SK-N-SH (cell line): ENCODE results near the gene OXTR. TPM values are rescaled to one million over a fixed set of nuclear protein-coding genes. Genes with fewer than 3 reads are reported as not detected.

Source experiments
- CTCF ChIA-PET: fragments of 300-600, 350-600 bp; formaldehyde crosslinking; extraction: SDS; loops from one replicate; lab custom pipeline; 2021; lab: Yijun Ruan, JAX
- POLR2A ChIA-PET: fragments of 350-600 bp; sonication (Branson Sonifier 250); formaldehyde crosslinking; extraction: SDS; loops from one replicate; lab custom pipeline; 2020; ENCODE audit warnings: antibody characterized with exemption, inconsistent platforms; lab: Yijun Ruan, JAX
- DNase-seq: peaks from one replicate; pipeline ENCODE4 v3.0.0; 2012
- H2AFZ ChIP-seq: fragments of 200-600 bp; sonication (generic); 2 replicates; pipeline ENCODE4 v1.8.1; 2016; ENCODE audit warnings: antibody characterized with exemption, mild to moderate bottlenecking, low read depth
- H3F3A ChIP-seq: fragments of 200-600 bp; sonication (generic); replicated peaks from 2 replicates; pipeline ENCODE3; 2016; ENCODE audit warnings: antibody characterized with exemption, mild to moderate bottlenecking; ENCODE audit not compliant: insufficient read depth
- H3K27ac ChIP-seq, 2 experiments: fragments of 200-500 bp in 1 of 2; fragments of 200-600 bp in 1 of 2; sonication (Bioruptor generic) in 1 of 2; sonication (generic), shearing (Covaris generic) in 1 of 2; 2 replicates each; pipeline versions ENCODE4 v1.5.1 to v1.6.1; 2014 to 2016; ENCODE audit warnings: low read depth in 2 of 2, inconsistent platforms in 1 of 2, low read length in 1 of 2, mild to moderate bottlenecking in 1 of 2, mixed read lengths in 1 of 2
- H3K27me3 ChIP-seq: fragments of 200-600 bp; sonication (generic), shearing (Covaris generic); 2 replicates; pipeline ENCODE4 v1.6.1; 2016; ENCODE audit warnings: mixed run types; ENCODE audit not compliant: insufficient read depth
- H3K36me3 ChIP-seq, 2 experiments: fragments of 200-500 bp in 1 of 2; fragments of 200-600 bp in 1 of 2; sonication (Bioruptor generic) in 1 of 2; sonication (generic) in 1 of 2; replicated peaks in 1 of 2; 2 replicates each; pipeline versions ENCODE3 to v1.5.1; 2014 to 2016; ENCODE audit warnings: low read length in 1 of 2, mild to moderate bottlenecking in 1 of 2; ENCODE audit not compliant: insufficient read depth in 2 of 2, control insufficient read depth in 1 of 2
- H3K4me1 ChIP-seq, 2 experiments: fragments of 200-500 bp in 1 of 2; fragments of 200-600 bp in 1 of 2; sonication (Bioruptor generic) in 1 of 2; sonication (generic), shearing (Covaris generic) in 1 of 2; 2 replicates each; pipeline versions ENCODE4 v1.5.1 to v1.6.1; 2014 to 2016; ENCODE audit warnings: low read depth in 1 of 2, low read length in 1 of 2, mixed run types in 1 of 2; ENCODE audit not compliant: insufficient read depth in 2 of 2, control insufficient read depth in 1 of 2
- H3K4me2 ChIP-seq: fragments of 200-600 bp; sonication (generic), shearing (Covaris generic); 2 replicates; pipeline ENCODE4 v1.6.1; 2017; ENCODE audit warnings: mixed run types
- H3K4me3 ChIP-seq, 2 experiments: fragments of 200-500 bp in 1 of 2; fragments of 200-600 bp in 1 of 2; sonication (Bioruptor generic) in 1 of 2; sonication (generic), shearing (Covaris generic) in 1 of 2; 2 replicates each; pipeline versions ENCODE4 v1.5.1 to v1.8.1; 2014 to 2016; ENCODE audit warnings: low read depth in 2 of 2, inconsistent platforms in 1 of 2, low read length in 1 of 2, mild to moderate bottlenecking in 1 of 2, mixed read lengths in 1 of 2, moderate library complexity in 1 of 2
- H3K79me2 ChIP-seq: fragments of 200-600 bp; sonication (generic); 2 replicates; pipeline ENCODE4 v1.8.1; 2017; ENCODE audit warnings: mild to moderate bottlenecking; ENCODE audit not compliant: insufficient read depth
- H3K9ac ChIP-seq: fragments of 200-600 bp; sonication (generic); 2 replicates; pipeline ENCODE4 v1.6.1; 2017; ENCODE audit warnings: mixed run types
- H3K9me2 ChIP-seq: fragments of 200-600 bp; sonication (generic); 2 replicates; pipeline ENCODE4 v1.6.1; 2017; ENCODE audit warnings: mixed run types
- H3K9me3 ChIP-seq: fragments of 200-600 bp; sonication (generic); 2 replicates; pipeline ENCODE4 v1.6.1; 2017; ENCODE audit warnings: mixed run types, mild to moderate bottlenecking, moderate library complexity
- H4K20me1 ChIP-seq: fragments of 200-600 bp; sonication (generic); 2 replicates; pipeline ENCODE4 v1.6.1; 2017; ENCODE audit warnings: mild to moderate bottlenecking, mixed run types; ENCODE audit not compliant: insufficient read depth
- CHD2 ChIP-seq: fragments of 150-350 bp; IDR thresholded peaks from 2 replicates; pipeline ENCODE4 v1.6.1; 2018; ENCODE audit warnings: low read length; ENCODE audit not compliant: partially characterized antibody
- EZH2phosphoT487 ChIP-seq: fragments of 200-600 bp; sonication (generic); IDR thresholded peaks from 2 replicates; pipeline ENCODE4 v1.6.1; 2017; ENCODE audit warnings: low read depth, mixed run types, mild to moderate bottlenecking, antibody characterized with exemption, moderate library complexity, borderline replicate concordance
- FOXM1 ChIP-seq: IDR thresholded peaks from 2 replicates; pipeline ENCODE4 v1.4.0; 2012; ENCODE audit warnings: low read depth, mild to moderate bottlenecking
- GABPA ChIP-seq: IDR thresholded peaks from 2 replicates; pipeline ENCODE4 v1.4.0; 2012; ENCODE audit warnings: low read depth, mild to moderate bottlenecking
- MXI1 ChIP-seq: IDR thresholded peaks from 2 replicates; pipeline ENCODE4 v1.6.1; 2012; ENCODE audit warnings: mild to moderate bottlenecking, low read depth, low read length, improper control_type of control experiment
- NFIC ChIP-seq: IDR thresholded peaks from 2 replicates; pipeline ENCODE4 v1.4.0; 2012; ENCODE audit warnings: borderline replicate concordance
- RAD21 ChIP-seq: IDR thresholded peaks from 2 replicates; pipeline ENCODE4 v1.6.1; 2012; ENCODE audit warnings: mild to moderate bottlenecking, low read length
- SIN3A ChIP-seq: IDR thresholded peaks from 2 replicates; pipeline ENCODE4 v1.6.1; 2012; ENCODE audit warnings: low read depth, mild to moderate bottlenecking, low read length, moderate library complexity, borderline replicate concordance
- TAF1 ChIP-seq: IDR thresholded peaks from 2 replicates; pipeline ENCODE4 v1.6.1; 2012; ENCODE audit warnings: low read depth, mild to moderate bottlenecking, low read length, moderate library complexity, borderline replicate concordance
- TCF12 ChIP-seq: IDR thresholded peaks from 2 replicates; pipeline ENCODE4 v1.4.0; 2012
- YY1 ChIP-seq: IDR thresholded peaks from 2 replicates; pipeline ENCODE4 v1.4.0; 2012; ENCODE audit warnings: low read depth, mild to moderate bottlenecking
- WGBS: methylation state at CpG from one replicate; pipeline ENCODE4 v1.1.6; 2017; ENCODE audit warnings: low lambda C conversion rate; 5-methylcytosine and 5-hydroxymethylcytosine counted together
- polyA plus RNA-seq, 3 experiments: library from polyadenylated mRNA; depleted of rRNA; stranded (reverse); fragments of >200 nt; gene quantifications; 2 replicates each; pipeline ENCODE4 v1.2.3, GENCODE V29; 2012
- TF ChIP-seq, protein P1 (sequence below): fragments of 200-600 bp; sonication (generic); IDR thresholded peaks from 2 replicates; pipeline ENCODE4 v1.6.1; 2017; ENCODE audit warnings: antibody characterized with exemption, mild to moderate bottlenecking, moderate library complexity
- TF ChIP-seq, protein P2 (sequence below): fragments of 150-350 bp; IDR thresholded peaks from 2 replicates; pipeline ENCODE4 v1.6.1; 2017; ENCODE audit warnings: antibody characterized with exemption, low read length, low read depth, borderline replicate concordance
- TF ChIP-seq, protein P3 (sequence below): IDR thresholded peaks from 2 replicates; pipeline ENCODE4 v1.4.0; 2012; ENCODE audit warnings: low read depth, borderline replicate concordance
- TF ChIP-seq, protein P4 (sequence below): IDR thresholded peaks from 2 replicates; pipeline ENCODE4 v1.4.0; 2012; ENCODE audit warnings: low read depth, borderline replicate concordance

Gene OXTR
- polyA plus RNA-seq, 1 of the 3 experiments (the other 2 are of a cell fraction), result 1.8 TPM

DNA sequence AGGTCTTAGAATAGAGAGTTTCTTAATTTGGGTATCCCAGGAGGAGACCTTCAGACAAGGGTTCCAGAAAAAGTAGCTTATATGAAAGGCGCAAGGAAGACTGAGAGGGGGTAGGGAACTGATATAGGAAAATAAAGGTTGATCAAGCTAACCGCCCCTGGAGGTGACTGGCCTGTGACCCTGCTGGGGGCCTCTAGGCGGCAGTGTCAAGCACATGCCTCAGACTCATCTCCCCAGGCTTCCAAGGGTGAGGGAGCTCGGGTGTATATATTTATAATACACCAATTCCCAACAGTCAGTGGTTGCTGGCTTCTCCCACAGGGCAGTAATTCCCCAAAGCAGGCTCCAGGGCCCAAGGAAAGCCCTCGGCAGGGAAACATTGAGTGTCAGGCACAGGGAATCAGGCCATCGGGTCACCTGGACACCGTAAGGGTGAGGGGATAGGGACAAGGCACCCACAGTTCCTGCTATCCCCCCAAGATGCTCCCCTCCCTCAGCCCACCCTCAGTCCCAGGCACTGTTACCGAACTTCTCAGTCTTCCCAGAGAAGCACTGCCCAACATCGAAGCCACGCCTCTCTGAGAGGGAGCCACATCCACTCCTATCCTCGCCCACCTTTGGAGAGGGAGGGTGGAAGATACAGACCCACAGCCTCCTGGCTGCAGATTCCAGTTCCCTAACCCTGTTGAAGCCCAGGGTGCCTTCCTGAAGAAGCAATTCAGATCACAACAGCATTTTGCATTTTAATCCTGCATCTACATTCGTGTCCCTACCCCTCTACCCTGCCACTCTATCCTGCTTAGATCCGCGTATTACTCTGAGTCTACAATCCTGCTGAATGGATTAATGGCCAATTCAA is 55.3 kb downstream of the OXTR start:
- no peaks in the 10 kb centered on the region for H3K9me2 ChIP-seq
- H4K20me1 ChIP-seq, result no peaks in the 10 kb centered on the region
- POLR2A ChIA-PET, result no interaction called here
- 83% methylated on average over 14 of the region's 14 CpGs for whole genome bisulfite sequencing
- H3F3A ChIP-seq, result no peaks in the 10 kb centered on the region
- no peak overlapping the region for H3K27ac ChIP-seq
- no peak overlapping the region for H3K9ac ChIP-seq
- no peak overlapping the region for H2AFZ ChIP-seq
- no peaks in the 10 kb centered on the region; the same call in 1 of the 2 replicates for H3K27me3 ChIP-seq
- H3K4me2 ChIP-seq, result no peak overlapping the region
- no peaks in the 10 kb centered on the region for H3K79me2 ChIP-seq
- H3K36me3 ChIP-seq, result no peaks in the 10 kb centered on the region
- no peak for DNase-seq
- no peak overlapping the region; a peak in 1 of 4 replicates for H3K4me3 ChIP-seq
- peaks cover 0 to 18% of the 10 kb centered on the region in 2 experiments; a peak in 2 of 4 replicates for H3K4me1 ChIP-seq
- no peaks in the 10 kb centered on the region for H3K9me3 ChIP-seq
- no peak for TF ChIP-seq FOXM1
- TF ChIP-seq, protein P1, sequence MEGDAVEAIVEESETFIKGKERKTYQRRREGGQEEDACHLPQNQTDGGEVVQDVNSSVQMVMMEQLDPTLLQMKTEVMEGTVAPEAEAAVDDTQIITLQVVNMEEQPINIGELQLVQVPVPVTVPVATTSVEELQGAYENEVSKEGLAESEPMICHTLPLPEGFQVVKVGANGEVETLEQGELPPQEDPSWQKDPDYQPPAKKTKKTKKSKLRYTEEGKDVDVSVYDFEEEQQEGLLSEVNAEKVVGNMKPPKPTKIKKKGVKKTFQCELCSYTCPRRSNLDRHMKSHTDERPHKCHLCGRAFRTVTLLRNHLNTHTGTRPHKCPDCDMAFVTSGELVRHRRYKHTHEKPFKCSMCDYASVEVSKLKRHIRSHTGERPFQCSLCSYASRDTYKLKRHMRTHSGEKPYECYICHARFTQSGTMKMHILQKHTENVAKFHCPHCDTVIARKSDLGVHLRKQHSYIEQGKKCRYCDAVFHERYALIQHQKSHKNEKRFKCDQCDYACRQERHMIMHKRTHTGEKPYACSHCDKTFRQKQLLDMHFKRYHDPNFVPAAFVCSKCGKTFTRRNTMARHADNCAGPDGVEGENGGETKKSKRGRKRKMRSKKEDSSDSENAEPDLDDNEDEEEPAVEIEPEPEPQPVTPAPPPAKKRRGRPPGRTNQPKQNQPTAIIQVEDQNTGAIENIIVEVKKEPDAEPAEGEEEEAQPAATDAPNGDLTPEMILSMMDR, result peak; percentile 50
- no peak for TF ChIP-seq TAF1
- TF ChIP-seq TCF12, result no peak
- no peak for TF ChIP-seq MXI1
- TF ChIP-seq, all 33 proteins: peak for 1
- CTCF ChIA-PET, result interaction anchor here (2.1 kb wide), 1 partner anchor 56 kb away, joined by 7 read pairs; the partner anchor contains the start of gene OXTR

DNA sequence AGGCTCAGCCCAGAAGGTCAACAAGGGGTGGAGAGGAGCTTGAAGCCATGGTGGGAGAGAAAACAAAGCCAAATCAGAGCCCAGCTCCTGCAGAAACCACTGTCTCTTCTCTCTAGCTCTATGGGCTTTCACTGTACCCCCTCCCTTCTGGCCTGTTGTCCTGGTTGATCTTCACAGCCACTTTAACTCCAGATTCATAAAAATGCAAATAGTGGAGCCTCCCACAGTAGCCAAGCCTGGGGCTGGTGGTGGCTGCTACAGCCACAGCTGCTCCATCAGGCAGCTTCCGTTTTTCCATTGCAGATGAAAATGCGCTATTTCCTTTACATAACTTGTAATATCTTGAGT is 56.5 kb downstream of the OXTR start:
- peaks cover 0 to 18% of the 10 kb centered on the region in 2 experiments; a peak in 2 of 4 replicates for H3K4me1 ChIP-seq
- POLR2A ChIA-PET, result no interaction called here
- H3K4me2 ChIP-seq, result no peak overlapping the region
- no peak overlapping the region for H3K4me3 ChIP-seq
- no peaks in the 10 kb centered on the region for H4K20me1 ChIP-seq
- WGBS, result 78% methylated on average over 2 of the region's 2 CpGs
- H3K27ac ChIP-seq, result no peak overlapping the region
- H3K36me3 ChIP-seq, result no peaks in the 10 kb centered on the region
- H3K9ac ChIP-seq, result no peak overlapping the region
- H3F3A ChIP-seq, result no peaks in the 10 kb centered on the region
- no peak for DNase-seq
- TF ChIP-seq CHD2 (no peak), EZH2phosphoT487 (no peak), SIN3A (no peak), FOXM1 (no peak), YY1 (no peak), RAD21 (no peak), NFIC (no peak), GABPA (no peak)
- TF ChIP-seq, protein P2, sequence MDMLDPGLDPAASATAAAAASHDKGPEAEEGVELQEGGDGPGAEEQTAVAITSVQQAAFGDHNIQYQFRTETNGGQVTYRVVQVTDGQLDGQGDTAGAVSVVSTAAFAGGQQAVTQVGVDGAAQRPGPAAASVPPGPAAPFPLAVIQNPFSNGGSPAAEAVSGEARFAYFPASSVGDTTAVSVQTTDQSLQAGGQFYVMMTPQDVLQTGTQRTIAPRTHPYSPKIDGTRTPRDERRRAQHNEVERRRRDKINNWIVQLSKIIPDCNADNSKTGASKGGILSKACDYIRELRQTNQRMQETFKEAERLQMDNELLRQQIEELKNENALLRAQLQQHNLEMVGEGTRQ, result no peak
- TF ChIP-seq, protein P3, sequence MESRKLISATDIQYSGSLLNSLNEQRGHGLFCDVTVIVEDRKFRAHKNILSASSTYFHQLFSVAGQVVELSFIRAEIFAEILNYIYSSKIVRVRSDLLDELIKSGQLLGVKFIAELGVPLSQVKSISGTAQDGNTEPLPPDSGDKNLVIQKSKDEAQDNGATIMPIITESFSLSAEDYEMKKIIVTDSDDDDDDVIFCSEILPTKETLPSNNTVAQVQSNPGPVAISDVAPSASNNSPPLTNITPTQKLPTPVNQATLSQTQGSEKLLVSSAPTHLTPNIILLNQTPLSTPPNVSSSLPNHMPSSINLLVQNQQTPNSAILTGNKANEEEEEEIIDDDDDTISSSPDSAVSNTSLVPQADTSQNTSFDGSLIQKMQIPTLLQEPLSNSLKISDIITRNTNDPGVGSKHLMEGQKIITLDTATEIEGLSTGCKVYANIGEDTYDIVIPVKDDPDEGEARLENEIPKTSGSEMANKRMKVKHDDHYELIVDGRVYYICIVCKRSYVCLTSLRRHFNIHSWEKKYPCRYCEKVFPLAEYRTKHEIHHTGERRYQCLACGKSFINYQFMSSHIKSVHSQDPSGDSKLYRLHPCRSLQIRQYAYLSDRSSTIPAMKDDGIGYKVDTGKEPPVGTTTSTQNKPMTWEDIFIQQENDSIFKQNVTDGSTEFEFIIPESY, result no peak
- TF ChIP-seq, protein P4, sequence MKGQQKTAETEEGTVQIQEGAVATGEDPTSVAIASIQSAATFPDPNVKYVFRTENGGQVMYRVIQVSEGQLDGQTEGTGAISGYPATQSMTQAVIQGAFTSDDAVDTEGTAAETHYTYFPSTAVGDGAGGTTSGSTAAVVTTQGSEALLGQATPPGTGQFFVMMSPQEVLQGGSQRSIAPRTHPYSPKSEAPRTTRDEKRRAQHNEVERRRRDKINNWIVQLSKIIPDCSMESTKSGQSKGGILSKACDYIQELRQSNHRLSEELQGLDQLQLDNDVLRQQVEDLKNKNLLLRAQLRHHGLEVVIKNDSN, result no peak
- TF ChIP-seq, all 33 proteins: peak for 0
- no peaks in the 10 kb centered on the region for H3K79me2 ChIP-seq
- no peak overlapping the region for H2AFZ ChIP-seq
- CTCF ChIA-PET, result interaction anchor here (1.0 to 2.1 kb wide), 2 partner anchors 57 to 121 kb away, joined by 3 to 7 read pairs; partner anchors contain the start of gene OXTR
- H3K9me3 ChIP-seq, result no peaks in the 10 kb centered on the region
- no peaks in the 10 kb centered on the region; the same call in 1 of the 2 replicates for H3K27me3 ChIP-seq
- no peaks in the 10 kb centered on the region for H3K9me2 ChIP-seq
